IPS-18a (cell line): ENCODE data around the gene NOXA1.
"Not testable (repeated sequence)": the region's sequence is repeated elsewhere in the genome, so short reads cannot be mapped to it uniquely, and the experiment has no call there.

Experiments
- H3K27ac ChIP-seq: one replicate; pipeline ENCODE4 v1.5.1; 2013; ENCODE audit warnings: low read length
- H3K27me3 ChIP-seq: one replicate; pipeline ENCODE4 v1.6.1; 2013; ENCODE audit warnings: mild to moderate bottlenecking, low read length; ENCODE audit not compliant: control insufficient read depth, insufficient read depth
- H3K36me3 ChIP-seq: one replicate; pipeline ENCODE4 v1.6.1; 2013; ENCODE audit warnings: low read depth, low read length; ENCODE audit not compliant: control insufficient read depth
- H3K4me1 ChIP-seq: one replicate; pipeline ENCODE4 v1.6.1; 2013; ENCODE audit warnings: low read depth, low read length; ENCODE audit not compliant: control insufficient read depth
- H3K4me3 ChIP-seq: one replicate; pipeline ENCODE4 v1.5.1; 2013; ENCODE audit warnings: low read length
- H3K9ac ChIP-seq: one replicate; pipeline ENCODE4 v1.6.1; 2013; ENCODE audit warnings: mild to moderate bottlenecking, low read length, moderate library complexity
- H3K9me3 ChIP-seq: one replicate; pipeline ENCODE4 v1.6.1; 2013; ENCODE audit warnings: low read depth, low read length; ENCODE audit not compliant: control insufficient read depth

The NOXA1 gene

DNA sequence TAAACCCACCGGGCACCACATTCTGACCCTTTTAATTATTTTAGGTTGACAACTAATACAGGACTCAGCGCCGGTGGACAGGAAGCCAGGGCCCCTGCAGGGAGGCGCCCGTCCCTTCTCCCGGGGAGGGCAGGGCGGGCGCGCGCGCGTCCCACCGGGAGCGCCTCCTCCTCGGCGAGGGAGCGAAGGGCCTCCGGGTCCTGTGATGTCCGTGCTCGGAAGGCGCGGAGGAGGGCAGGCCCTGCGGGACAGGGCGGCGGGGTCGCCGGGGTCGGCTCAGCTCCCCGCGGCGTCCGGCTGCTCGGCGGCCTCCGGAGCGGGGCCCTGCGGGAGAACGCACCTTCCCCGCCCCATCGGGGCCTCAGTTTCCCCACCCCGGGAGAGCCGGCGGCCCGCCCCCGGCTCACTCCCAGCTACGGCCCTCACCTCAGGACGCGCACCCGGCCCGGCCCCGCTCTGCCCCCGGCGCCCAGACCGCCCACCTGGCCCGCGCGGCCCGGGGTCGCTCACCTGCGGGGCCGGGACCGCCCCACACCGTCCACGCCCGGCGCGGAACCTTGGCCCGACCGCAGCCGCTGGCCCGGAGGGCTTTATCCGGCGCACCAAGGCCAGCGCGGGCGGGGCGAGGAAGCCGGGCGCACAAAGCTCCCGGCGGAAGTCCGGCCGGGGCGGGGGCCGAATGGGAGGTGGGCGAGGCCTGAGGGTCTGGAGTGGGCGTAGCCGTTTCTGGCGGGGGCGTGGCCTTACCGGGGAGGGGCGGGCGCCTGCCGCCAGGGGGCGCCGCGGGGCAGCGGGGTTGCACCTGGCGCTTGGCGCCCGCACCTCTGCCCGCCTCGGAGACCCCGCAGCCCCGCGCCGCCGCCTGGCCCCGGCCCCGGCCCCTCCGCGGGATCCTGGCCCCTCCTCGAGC lies at the start of gene NOXA1, which contains the start of gene EXD3:
TSS of gene NOXA1 (plus strand) at position 790 of the 910 bp plus-strand sequence. CDS start 137 bp downstream, outside the sequence.
TSS of gene EXD3 (minus strand) at position 559 of the 910 bp plus-strand sequence. CDS start 27,805 bp downstream, outside the sequence.
- H3K4me1 ChIP-seq = no peaks in the 10 kb centered on the region
- H3K36me3 ChIP-seq = no peaks in the 10 kb centered on the region
- H3K9me3 ChIP-seq = no peaks in the 10 kb centered on the region
- H3K27ac ChIP-seq = no peak within 1 kb of the TSS
- peak within 1 kb of the TSS; percentile 82 for H3K4me3 ChIP-seq
- peak within 1 kb of the TSS; percentile 61 for H3K9ac ChIP-seq
- peaks cover 13% of the 10 kb centered on the region for H3K27me3 ChIP-seq

GRCh38 chr9:137373611-137373980 lies 49.6 kb upstream of the NOXA1 start:
- Histone ChIP-seq H3K9ac (no peak overlapping the region), H3K4me1 (no peaks in the 10 kb centered on the region), H3K27me3 (peaks cover 4% of the 10 kb centered on the region), H3K4me3 (no peak overlapping the region), H3K9me3 (no peaks in the 10 kb centered on the region), H3K36me3 (no peaks in the 10 kb centered on the region), H3K27ac (no peak overlapping the region)

- no peaks in the 10 kb centered on the region for H3K4me1 ChIP-seq
- no peak overlapping the region for H3K27ac ChIP-seq
- H3K36me3 ChIP-seq = no peaks in the 10 kb centered on the region
- peaks cover 5% of the 10 kb centered on the region for H3K27me3 ChIP-seq
- no peak overlapping the region for H3K4me3 ChIP-seq
- no peaks in the 10 kb centered on the region for H3K9me3 ChIP-seq
- no peak overlapping the region for H3K9ac ChIP-seq
These were observed 48.9 kb upstream of the NOXA1 start for GRCh38 chr9:137374131-137374845.

DNA sequence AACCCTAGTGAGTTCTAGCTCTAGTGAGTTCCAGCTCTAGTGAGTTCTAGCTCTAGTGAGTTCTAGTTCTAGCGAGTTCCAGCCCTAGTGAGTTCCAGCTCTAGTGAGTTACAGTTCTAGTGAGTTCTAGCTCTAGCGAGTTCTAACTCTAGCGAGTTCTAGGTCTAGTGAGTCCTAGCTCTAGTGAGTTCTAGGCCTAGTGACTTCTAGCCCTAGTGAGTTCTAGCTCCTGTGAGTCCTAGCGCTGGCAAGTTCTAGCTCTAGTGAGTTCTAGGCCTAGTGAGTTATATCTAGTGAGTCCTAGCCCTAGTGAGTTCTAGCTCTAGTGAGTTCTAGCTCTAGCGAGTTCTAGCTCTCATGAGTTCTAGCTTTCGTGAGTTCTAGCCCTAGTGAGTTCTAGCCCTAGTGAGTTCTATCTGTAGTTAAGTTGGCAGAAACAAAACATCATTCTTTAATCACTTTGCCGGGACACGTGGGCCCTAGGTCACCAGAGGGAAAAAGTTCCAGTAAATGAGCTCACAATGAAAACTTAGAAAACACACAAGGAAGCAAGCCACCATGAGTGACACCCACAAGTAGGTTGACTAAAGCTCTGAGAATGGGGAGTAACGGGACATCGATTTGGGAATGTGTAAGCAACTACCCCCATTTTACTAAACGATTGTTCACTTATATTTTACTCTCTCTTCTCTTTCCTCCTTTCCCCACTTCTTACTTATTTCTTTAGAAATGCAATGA lies 47.7 kb upstream of the NOXA1 start:
- Histone ChIP-seq H3K9ac (no peak overlapping the region), H3K36me3 (no peaks in the 10 kb centered on the region), H3K4me3 (no peak overlapping the region), H3K4me1 (no peaks in the 10 kb centered on the region), H3K9me3 (no peaks in the 10 kb centered on the region), H3K27me3 (peaks cover 5% of the 10 kb centered on the region), H3K27ac (no peak overlapping the region)

DNA sequence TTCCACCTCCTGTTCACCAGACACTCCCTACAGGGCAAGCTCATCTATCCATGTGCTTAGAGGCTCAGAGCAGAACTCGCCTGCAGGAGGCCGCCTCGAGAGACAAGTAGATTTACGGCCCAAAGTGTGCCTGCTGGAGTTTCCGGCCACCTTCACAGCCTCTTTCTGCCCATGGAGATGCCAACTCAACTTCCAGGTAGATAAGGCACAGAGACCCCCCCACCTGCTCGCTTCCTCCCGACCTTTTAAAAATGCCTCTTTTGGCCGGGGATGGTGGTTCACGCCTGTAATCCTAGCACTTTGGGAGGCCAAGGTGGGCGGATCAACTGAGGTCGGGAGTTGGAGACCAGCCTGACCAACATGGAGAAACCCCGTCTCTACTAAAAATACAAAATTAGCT lies 46.8 kb upstream of the NOXA1 start:
- H3K9me3 ChIP-seq = no peaks in the 10 kb centered on the region
- peaks cover 5% of the 10 kb centered on the region for H3K27me3 ChIP-seq
- H3K4me3 ChIP-seq = no peak overlapping the region
- H3K9ac ChIP-seq = no peak overlapping the region
- H3K27ac ChIP-seq = no peak overlapping the region
- no peaks in the 10 kb centered on the region for H3K4me1 ChIP-seq
- no peaks in the 10 kb centered on the region for H3K36me3 ChIP-seq

- H3K27ac ChIP-seq, H3K9ac ChIP-seq, H3K4me3 ChIP-seq, H3K27me3 ChIP-seq, H3K4me1 ChIP-seq, H3K36me3 ChIP-seq, H3K9me3 ChIP-seq: not testable (repeated sequence)
These were observed 44.3 kb upstream of the NOXA1 start for GRCh38 chr9:137378688-137379410.

DNA sequence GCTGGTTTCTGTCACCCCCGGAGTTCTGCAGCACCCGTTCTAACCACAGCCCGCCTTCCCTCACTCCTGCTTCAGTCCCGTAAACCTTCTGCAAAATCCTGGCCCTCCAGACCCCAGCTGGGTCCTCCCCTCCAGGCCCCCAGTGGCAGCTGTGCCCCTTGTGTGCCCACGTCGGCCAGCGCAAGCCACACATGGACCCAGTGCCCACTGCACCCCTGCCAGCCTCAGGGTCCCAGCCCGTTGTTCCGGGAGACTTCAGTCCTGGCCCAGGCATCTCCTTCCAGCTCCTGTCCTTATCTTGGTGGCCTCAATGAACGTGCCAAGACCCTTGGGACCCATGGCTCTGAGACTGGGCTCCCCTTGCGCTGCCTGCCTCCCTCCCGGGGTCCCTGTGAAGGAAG lies 43.4 kb upstream of the NOXA1 start:
- Histone ChIP-seq H3K9me3 (no peaks in the 10 kb centered on the region), H3K9ac (no peak overlapping the region), H3K27me3 (peaks cover 5% of the 10 kb centered on the region), H3K4me1 (no peaks in the 10 kb centered on the region), H3K36me3 (no peaks in the 10 kb centered on the region), H3K27ac (no peak overlapping the region), H3K4me3 (no peak overlapping the region)

DNA sequence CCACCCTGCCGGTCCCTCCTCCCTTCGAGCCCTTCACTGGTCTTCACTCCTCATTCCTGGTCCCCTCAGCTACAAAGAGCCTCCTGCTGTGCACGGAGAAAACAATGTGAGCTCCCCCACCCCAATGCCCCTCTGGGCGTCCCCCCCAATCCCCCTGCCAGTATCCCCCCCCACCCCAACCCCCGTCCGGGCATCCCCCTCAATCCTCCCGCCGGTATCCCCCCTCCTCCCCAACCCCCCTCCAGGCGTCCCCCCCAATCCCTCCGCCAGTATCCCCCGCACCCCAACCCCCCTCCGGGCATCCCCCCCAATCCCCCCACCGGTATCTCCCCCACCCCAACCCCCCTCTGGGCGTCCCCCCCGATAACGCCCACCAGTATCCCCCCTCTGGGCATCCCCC lies 43.0 kb upstream of the NOXA1 start:
- H3K9me3 ChIP-seq = no peaks in the 10 kb centered on the region
- no peaks in the 10 kb centered on the region for H3K4me1 ChIP-seq
- no peak overlapping the region for H3K4me3 ChIP-seq
- no peak overlapping the region for H3K9ac ChIP-seq
- peaks cover 5% of the 10 kb centered on the region for H3K27me3 ChIP-seq
- no peaks in the 10 kb centered on the region for H3K36me3 ChIP-seq
- no peak overlapping the region for H3K27ac ChIP-seq

DNA sequence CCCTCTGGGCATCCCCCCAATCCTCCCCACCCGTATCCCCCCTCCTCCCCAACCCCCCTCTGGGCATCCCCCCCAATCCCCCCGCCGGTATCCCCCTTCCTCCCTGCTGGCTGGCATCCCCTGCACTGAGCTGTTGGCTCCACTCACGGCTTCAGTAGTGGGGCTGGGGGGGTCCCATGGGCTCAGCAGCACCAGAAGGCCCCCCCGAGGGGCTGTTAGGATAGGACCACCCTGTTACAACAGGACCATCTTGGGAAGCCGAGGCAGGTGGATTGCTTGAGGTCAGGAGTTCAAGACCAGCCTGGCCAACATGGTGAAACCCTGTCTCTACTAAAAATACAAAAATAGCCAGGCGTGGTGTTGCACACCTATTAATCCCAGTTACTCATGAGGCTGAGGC lies 42.6 kb upstream of the NOXA1 start:
- H3K4me3 ChIP-seq = no peak overlapping the region
- H3K4me1 ChIP-seq = no peaks in the 10 kb centered on the region
- H3K27ac ChIP-seq = no peak overlapping the region
- peaks cover 5% of the 10 kb centered on the region for H3K27me3 ChIP-seq
- no peak overlapping the region for H3K9ac ChIP-seq
- H3K9me3 ChIP-seq = no peaks in the 10 kb centered on the region
- H3K36me3 ChIP-seq = no peaks in the 10 kb centered on the region

DNA sequence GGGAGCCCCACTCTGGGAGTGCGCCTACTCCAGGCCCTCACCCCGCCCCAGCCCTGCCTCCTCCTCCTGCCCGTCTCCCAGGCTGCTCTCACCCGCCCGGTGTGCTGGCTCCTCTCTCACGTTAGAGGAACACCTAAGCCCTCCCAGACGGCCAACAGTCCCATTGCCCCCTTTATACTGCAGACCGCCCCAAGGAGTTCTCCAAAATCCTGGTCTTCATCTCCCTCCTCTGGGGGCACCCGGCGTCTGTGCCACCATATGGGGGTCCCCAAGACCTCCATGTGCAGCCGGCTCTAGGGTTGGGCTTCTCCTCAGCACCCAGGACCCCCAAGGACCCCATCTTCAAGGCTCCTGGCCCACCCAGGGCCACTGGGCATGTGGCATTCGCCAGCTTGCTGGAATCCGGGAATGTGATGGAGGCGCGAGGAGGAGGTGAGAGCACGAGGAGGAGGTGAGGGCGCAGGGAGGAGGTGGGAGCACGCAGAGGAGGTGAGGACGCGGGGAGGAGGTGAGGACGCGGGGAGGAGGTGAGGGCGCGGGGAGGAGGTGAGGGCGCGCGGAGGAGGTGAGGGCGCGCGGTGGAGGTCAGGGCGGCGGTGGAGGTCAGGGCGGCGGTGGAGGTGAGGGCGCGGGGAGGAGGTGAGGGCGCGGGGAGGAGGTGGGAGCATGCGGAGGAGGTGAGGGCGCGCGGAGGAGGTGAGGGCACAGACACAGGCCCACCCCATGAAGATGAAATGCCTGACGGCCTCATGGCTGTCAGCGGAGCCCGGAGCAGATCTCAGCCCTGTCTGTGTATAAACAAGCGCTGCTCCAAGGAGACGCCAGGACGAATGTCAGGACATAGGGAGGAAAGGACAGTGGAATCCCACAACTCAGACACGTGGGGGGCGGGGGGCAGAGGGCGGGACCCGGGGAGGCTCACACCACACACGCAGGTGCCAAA lies 41.4 kb upstream of the NOXA1 start:
- Histone ChIP-seq H3K36me3 (no peaks in the 10 kb centered on the region), H3K4me1 (no peaks in the 10 kb centered on the region), H3K4me3 (no peak overlapping the region), H3K27me3 (peaks cover 5% of the 10 kb centered on the region), H3K9ac (no peak overlapping the region), H3K9me3 (no peaks in the 10 kb centered on the region), H3K27ac (no peak overlapping the region)
